SK-N-SH (cell line): ENCODE measurements around the gene SAP30L. TPM values are rescaled to one million over a fixed set of nuclear protein-coding genes. Genes with fewer than 3 reads are reported as not detected.

ENCODE experiments used
- CTCF ChIA-PET: fragments of 300-600, 350-600 bp; formaldehyde crosslinking; extraction: SDS; loops from one replicate; lab custom pipeline; 2021; lab: Yijun Ruan, JAX
- POLR2A ChIA-PET: fragments of 350-600 bp; sonication (Branson Sonifier 250); formaldehyde crosslinking; extraction: SDS; loops from one replicate; lab custom pipeline; 2020; ENCODE audit warnings: antibody characterized with exemption, inconsistent platforms; lab: Yijun Ruan, JAX
- DNase-seq: peaks from one replicate; pipeline ENCODE4 v3.0.0; 2012
- H2AFZ ChIP-seq: fragments of 200-600 bp; sonication (generic); 2 replicates; pipeline ENCODE4 v1.8.1; 2016; ENCODE audit warnings: antibody characterized with exemption, mild to moderate bottlenecking, low read depth
- H3F3A ChIP-seq: fragments of 200-600 bp; sonication (generic); replicated peaks from 2 replicates; pipeline ENCODE3; 2016; ENCODE audit warnings: antibody characterized with exemption, mild to moderate bottlenecking; ENCODE audit not compliant: insufficient read depth
- H3K27ac ChIP-seq, 2 experiments: fragments of 200-500 bp in 1 of 2; fragments of 200-600 bp in 1 of 2; sonication (Bioruptor generic) in 1 of 2; sonication (generic), shearing (Covaris generic) in 1 of 2; 2 replicates each; pipeline versions ENCODE4 v1.5.1 to v1.6.1; 2014 to 2016; ENCODE audit warnings: low read depth in 2 of 2, inconsistent platforms in 1 of 2, low read length in 1 of 2, mild to moderate bottlenecking in 1 of 2, mixed read lengths in 1 of 2
- H3K27me3 ChIP-seq: fragments of 200-600 bp; sonication (generic), shearing (Covaris generic); 2 replicates; pipeline ENCODE4 v1.6.1; 2016; ENCODE audit warnings: mixed run types; ENCODE audit not compliant: insufficient read depth
- H3K36me3 ChIP-seq, 2 experiments: fragments of 200-500 bp in 1 of 2; fragments of 200-600 bp in 1 of 2; sonication (Bioruptor generic) in 1 of 2; sonication (generic) in 1 of 2; replicated peaks in 1 of 2; 2 replicates each; pipeline versions ENCODE3 to v1.5.1; 2014 to 2016; ENCODE audit warnings: low read length in 1 of 2, mild to moderate bottlenecking in 1 of 2; ENCODE audit not compliant: insufficient read depth in 2 of 2, control insufficient read depth in 1 of 2
- H3K4me1 ChIP-seq, 2 experiments: fragments of 200-500 bp in 1 of 2; fragments of 200-600 bp in 1 of 2; sonication (Bioruptor generic) in 1 of 2; sonication (generic), shearing (Covaris generic) in 1 of 2; 2 replicates each; pipeline versions ENCODE4 v1.5.1 to v1.6.1; 2014 to 2016; ENCODE audit warnings: low read depth in 1 of 2, low read length in 1 of 2, mixed run types in 1 of 2; ENCODE audit not compliant: insufficient read depth in 2 of 2, control insufficient read depth in 1 of 2
- H3K4me2 ChIP-seq: fragments of 200-600 bp; sonication (generic), shearing (Covaris generic); 2 replicates; pipeline ENCODE4 v1.6.1; 2017; ENCODE audit warnings: mixed run types
- H3K4me3 ChIP-seq, 2 experiments: fragments of 200-500 bp in 1 of 2; fragments of 200-600 bp in 1 of 2; sonication (Bioruptor generic) in 1 of 2; sonication (generic), shearing (Covaris generic) in 1 of 2; 2 replicates each; pipeline versions ENCODE4 v1.5.1 to v1.8.1; 2014 to 2016; ENCODE audit warnings: low read depth in 2 of 2, inconsistent platforms in 1 of 2, low read length in 1 of 2, mild to moderate bottlenecking in 1 of 2, mixed read lengths in 1 of 2, moderate library complexity in 1 of 2
- H3K79me2 ChIP-seq: fragments of 200-600 bp; sonication (generic); 2 replicates; pipeline ENCODE4 v1.8.1; 2017; ENCODE audit warnings: mild to moderate bottlenecking; ENCODE audit not compliant: insufficient read depth
- H3K9ac ChIP-seq: fragments of 200-600 bp; sonication (generic); 2 replicates; pipeline ENCODE4 v1.6.1; 2017; ENCODE audit warnings: mixed run types
- H3K9me2 ChIP-seq: fragments of 200-600 bp; sonication (generic); 2 replicates; pipeline ENCODE4 v1.6.1; 2017; ENCODE audit warnings: mixed run types
- H3K9me3 ChIP-seq: fragments of 200-600 bp; sonication (generic); 2 replicates; pipeline ENCODE4 v1.6.1; 2017; ENCODE audit warnings: mixed run types, mild to moderate bottlenecking, moderate library complexity
- H4K20me1 ChIP-seq: fragments of 200-600 bp; sonication (generic); 2 replicates; pipeline ENCODE4 v1.6.1; 2017; ENCODE audit warnings: mild to moderate bottlenecking, mixed run types; ENCODE audit not compliant: insufficient read depth
- CHD2 ChIP-seq: fragments of 150-350 bp; IDR thresholded peaks from 2 replicates; pipeline ENCODE4 v1.6.1; 2018; ENCODE audit warnings: low read length; ENCODE audit not compliant: partially characterized antibody
- ELF1 ChIP-seq: IDR thresholded peaks from 2 replicates; pipeline ENCODE4 v1.4.0; 2012
- EZH2phosphoT487 ChIP-seq: fragments of 200-600 bp; sonication (generic); IDR thresholded peaks from 2 replicates; pipeline ENCODE4 v1.6.1; 2017; ENCODE audit warnings: low read depth, mixed run types, mild to moderate bottlenecking, antibody characterized with exemption, moderate library complexity, borderline replicate concordance
- FOSL2 ChIP-seq: IDR thresholded peaks from 2 replicates; pipeline ENCODE4 v1.4.0; 2012; ENCODE audit warnings: low read depth, mild to moderate bottlenecking, moderate library complexity, borderline replicate concordance
- FOXM1 ChIP-seq: IDR thresholded peaks from 2 replicates; pipeline ENCODE4 v1.4.0; 2012; ENCODE audit warnings: low read depth, mild to moderate bottlenecking
- GABPA ChIP-seq: IDR thresholded peaks from 2 replicates; pipeline ENCODE4 v1.4.0; 2012; ENCODE audit warnings: low read depth, mild to moderate bottlenecking
- GATA2 ChIP-seq: sonication (generic); formaldehyde crosslinking; IDR thresholded peaks from 2 replicates; pipeline ENCODE4 v1.5.0; 2020; ENCODE audit warnings: mild to moderate bottlenecking, missing genetic modification reagents
- JUND ChIP-seq: IDR thresholded peaks from 2 replicates; pipeline ENCODE4 v1.4.0; 2012
- MEF2A ChIP-seq: IDR thresholded peaks from 2 replicates; pipeline ENCODE4 v1.4.0; 2012; ENCODE audit warnings: low read depth, borderline replicate concordance
- RFX5 ChIP-seq: IDR thresholded peaks from 2 replicates; pipeline ENCODE4 v1.6.1; 2012; ENCODE audit warnings: mild to moderate bottlenecking, improper control_type of control experiment, low read length
- SIN3A ChIP-seq: IDR thresholded peaks from 2 replicates; pipeline ENCODE4 v1.6.1; 2012; ENCODE audit warnings: low read depth, mild to moderate bottlenecking, low read length, moderate library complexity, borderline replicate concordance
- SMC3 ChIP-seq: IDR thresholded peaks from 2 replicates; pipeline ENCODE4 v1.6.1; 2012; ENCODE audit warnings: low read depth, low read length, improper control_type of control experiment
- TCF12 ChIP-seq: IDR thresholded peaks from 2 replicates; pipeline ENCODE4 v1.4.0; 2012
- YY1 ChIP-seq: IDR thresholded peaks from 2 replicates; pipeline ENCODE4 v1.4.0; 2012; ENCODE audit warnings: low read depth, mild to moderate bottlenecking
- WGBS: methylation state at CpG from one replicate; pipeline ENCODE4 v1.1.6; 2017; ENCODE audit warnings: low lambda C conversion rate; 5-methylcytosine and 5-hydroxymethylcytosine counted together
- polyA plus RNA-seq, 3 experiments: library from polyadenylated mRNA; depleted of rRNA; stranded (reverse); fragments of >200 nt; gene quantifications; 2 replicates each; pipeline ENCODE4 v1.2.3, GENCODE V29; 2012
- TF ChIP-seq, protein P1 (sequence below): IDR thresholded peaks from 2 replicates; pipeline ENCODE4 v1.6.1; 2012; ENCODE audit warnings: mild to moderate bottlenecking, low read depth, low read length, moderate library complexity
- TF ChIP-seq, protein P2 (sequence below): fragments of 150-350 bp; IDR thresholded peaks from 2 replicates; pipeline ENCODE4 v1.6.1; 2016; ENCODE audit warnings: mild to moderate bottlenecking, low read depth, low read length
- TF ChIP-seq, protein P3 (sequence below): IDR thresholded peaks from 2 replicates; pipeline ENCODE4 v1.4.0; 2012; ENCODE audit warnings: low read depth, borderline replicate concordance
- TF ChIP-seq, protein P4 (sequence below): fragments of 200-600 bp; sonication (generic); IDR thresholded peaks from 2 replicates; pipeline ENCODE4 v1.6.1; 2017; ENCODE audit warnings: antibody characterized with exemption, mild to moderate bottlenecking, moderate library complexity
- TF ChIP-seq, protein P5 (sequence below): IDR thresholded peaks from 2 replicates; pipeline ENCODE4; 2012
- TF ChIP-seq, protein P6 (sequence below): fragments of 150-350 bp; IDR thresholded peaks from 2 replicates; pipeline ENCODE4 v1.6.1; 2017; ENCODE audit warnings: antibody characterized with exemption, low read length, low read depth, borderline replicate concordance

The SAP30L gene
- polyA plus RNA-seq, 1 of the 3 experiments (the other 2 are of a cell fraction): 26.6 TPM

DNA sequence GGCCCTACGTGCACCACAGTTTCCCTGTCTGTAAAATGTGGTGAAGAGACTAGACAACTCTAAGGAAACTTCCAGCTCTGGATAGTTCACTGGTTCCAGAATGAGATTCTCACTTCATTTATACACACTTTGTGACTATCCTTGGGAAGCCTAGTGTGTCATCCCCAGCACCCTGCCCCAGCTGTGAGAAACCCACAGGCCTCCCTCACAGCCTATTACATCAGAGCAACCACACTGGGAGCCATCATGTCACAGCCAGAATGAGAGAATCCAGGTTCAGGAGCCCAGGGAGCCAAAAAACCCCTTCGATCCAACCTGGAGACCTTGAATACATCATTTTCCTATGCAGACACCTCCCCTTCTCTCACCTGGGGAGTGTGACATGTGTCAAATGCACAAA, 53.2 kb downstream of the SAP30L start:
- H3K27me3 ChIP-seq: no peaks in the 10 kb centered on the region; the same call in none of the 2 replicates
- WGBS: 73% methylated on average over 2 of the region's 2 CpGs
- H3K27ac ChIP-seq: no peak overlapping the region
- peaks cover 0 to 6% of the 10 kb centered on the region in 2 experiments; a peak in 1 of 4 replicates for H3K4me1 ChIP-seq
- POLR2A ChIA-PET: no interaction called here
- H3K9me3 ChIP-seq: no peaks in the 10 kb centered on the region
- H3K79me2 ChIP-seq: no peaks in the 10 kb centered on the region
- TF ChIP-seq FOXM1 (no peak), GABPA (no peak), YY1 (no peak), RFX5 (no peak), TCF12 (no peak), GATA2 (no peak), FOSL2 (no peak), JUND (no peak), SMC3 (no peak), EZH2phosphoT487 (no peak), MEF2A (no peak), SIN3A (no peak), CHD2 (no peak), ELF1 (no peak)
- TF ChIP-seq, protein P1, sequence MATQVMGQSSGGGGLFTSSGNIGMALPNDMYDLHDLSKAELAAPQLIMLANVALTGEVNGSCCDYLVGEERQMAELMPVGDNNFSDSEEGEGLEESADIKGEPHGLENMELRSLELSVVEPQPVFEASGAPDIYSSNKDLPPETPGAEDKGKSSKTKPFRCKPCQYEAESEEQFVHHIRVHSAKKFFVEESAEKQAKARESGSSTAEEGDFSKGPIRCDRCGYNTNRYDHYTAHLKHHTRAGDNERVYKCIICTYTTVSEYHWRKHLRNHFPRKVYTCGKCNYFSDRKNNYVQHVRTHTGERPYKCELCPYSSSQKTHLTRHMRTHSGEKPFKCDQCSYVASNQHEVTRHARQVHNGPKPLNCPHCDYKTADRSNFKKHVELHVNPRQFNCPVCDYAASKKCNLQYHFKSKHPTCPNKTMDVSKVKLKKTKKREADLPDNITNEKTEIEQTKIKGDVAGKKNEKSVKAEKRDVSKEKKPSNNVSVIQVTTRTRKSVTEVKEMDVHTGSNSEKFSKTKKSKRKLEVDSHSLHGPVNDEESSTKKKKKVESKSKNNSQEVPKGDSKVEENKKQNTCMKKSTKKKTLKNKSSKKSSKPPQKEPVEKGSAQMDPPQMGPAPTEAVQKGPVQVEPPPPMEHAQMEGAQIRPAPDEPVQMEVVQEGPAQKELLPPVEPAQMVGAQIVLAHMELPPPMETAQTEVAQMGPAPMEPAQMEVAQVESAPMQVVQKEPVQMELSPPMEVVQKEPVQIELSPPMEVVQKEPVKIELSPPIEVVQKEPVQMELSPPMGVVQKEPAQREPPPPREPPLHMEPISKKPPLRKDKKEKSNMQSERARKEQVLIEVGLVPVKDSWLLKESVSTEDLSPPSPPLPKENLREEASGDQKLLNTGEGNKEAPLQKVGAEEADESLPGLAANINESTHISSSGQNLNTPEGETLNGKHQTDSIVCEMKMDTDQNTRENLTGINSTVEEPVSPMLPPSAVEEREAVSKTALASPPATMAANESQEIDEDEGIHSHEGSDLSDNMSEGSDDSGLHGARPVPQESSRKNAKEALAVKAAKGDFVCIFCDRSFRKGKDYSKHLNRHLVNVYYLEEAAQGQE: no peak
- TF ChIP-seq, protein P2, sequence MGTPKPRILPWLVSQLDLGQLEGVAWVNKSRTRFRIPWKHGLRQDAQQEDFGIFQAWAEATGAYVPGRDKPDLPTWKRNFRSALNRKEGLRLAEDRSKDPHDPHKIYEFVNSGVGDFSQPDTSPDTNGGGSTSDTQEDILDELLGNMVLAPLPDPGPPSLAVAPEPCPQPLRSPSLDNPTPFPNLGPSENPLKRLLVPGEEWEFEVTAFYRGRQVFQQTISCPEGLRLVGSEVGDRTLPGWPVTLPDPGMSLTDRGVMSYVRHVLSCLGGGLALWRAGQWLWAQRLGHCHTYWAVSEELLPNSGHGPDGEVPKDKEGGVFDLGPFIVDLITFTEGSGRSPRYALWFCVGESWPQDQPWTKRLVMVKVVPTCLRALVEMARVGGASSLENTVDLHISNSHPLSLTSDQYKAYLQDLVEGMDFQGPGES: no peak
- TF ChIP-seq, protein P3, sequence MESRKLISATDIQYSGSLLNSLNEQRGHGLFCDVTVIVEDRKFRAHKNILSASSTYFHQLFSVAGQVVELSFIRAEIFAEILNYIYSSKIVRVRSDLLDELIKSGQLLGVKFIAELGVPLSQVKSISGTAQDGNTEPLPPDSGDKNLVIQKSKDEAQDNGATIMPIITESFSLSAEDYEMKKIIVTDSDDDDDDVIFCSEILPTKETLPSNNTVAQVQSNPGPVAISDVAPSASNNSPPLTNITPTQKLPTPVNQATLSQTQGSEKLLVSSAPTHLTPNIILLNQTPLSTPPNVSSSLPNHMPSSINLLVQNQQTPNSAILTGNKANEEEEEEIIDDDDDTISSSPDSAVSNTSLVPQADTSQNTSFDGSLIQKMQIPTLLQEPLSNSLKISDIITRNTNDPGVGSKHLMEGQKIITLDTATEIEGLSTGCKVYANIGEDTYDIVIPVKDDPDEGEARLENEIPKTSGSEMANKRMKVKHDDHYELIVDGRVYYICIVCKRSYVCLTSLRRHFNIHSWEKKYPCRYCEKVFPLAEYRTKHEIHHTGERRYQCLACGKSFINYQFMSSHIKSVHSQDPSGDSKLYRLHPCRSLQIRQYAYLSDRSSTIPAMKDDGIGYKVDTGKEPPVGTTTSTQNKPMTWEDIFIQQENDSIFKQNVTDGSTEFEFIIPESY: no peak
- TF ChIP-seq, protein P4, sequence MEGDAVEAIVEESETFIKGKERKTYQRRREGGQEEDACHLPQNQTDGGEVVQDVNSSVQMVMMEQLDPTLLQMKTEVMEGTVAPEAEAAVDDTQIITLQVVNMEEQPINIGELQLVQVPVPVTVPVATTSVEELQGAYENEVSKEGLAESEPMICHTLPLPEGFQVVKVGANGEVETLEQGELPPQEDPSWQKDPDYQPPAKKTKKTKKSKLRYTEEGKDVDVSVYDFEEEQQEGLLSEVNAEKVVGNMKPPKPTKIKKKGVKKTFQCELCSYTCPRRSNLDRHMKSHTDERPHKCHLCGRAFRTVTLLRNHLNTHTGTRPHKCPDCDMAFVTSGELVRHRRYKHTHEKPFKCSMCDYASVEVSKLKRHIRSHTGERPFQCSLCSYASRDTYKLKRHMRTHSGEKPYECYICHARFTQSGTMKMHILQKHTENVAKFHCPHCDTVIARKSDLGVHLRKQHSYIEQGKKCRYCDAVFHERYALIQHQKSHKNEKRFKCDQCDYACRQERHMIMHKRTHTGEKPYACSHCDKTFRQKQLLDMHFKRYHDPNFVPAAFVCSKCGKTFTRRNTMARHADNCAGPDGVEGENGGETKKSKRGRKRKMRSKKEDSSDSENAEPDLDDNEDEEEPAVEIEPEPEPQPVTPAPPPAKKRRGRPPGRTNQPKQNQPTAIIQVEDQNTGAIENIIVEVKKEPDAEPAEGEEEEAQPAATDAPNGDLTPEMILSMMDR: no peak
- TF ChIP-seq, protein P5, sequence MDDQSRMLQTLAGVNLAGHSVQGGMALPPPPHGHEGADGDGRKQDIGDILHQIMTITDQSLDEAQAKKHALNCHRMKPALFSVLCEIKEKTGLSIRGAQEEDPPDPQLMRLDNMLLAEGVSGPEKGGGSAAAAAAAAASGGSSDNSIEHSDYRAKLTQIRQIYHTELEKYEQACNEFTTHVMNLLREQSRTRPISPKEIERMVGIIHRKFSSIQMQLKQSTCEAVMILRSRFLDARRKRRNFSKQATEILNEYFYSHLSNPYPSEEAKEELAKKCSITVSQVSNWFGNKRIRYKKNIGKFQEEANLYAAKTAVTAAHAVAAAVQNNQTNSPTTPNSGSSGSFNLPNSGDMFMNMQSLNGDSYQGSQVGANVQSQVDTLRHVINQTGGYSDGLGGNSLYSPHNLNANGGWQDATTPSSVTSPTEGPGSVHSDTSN: no peak
- TF ChIP-seq, protein P6, sequence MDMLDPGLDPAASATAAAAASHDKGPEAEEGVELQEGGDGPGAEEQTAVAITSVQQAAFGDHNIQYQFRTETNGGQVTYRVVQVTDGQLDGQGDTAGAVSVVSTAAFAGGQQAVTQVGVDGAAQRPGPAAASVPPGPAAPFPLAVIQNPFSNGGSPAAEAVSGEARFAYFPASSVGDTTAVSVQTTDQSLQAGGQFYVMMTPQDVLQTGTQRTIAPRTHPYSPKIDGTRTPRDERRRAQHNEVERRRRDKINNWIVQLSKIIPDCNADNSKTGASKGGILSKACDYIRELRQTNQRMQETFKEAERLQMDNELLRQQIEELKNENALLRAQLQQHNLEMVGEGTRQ: no peak
- H3F3A ChIP-seq: no peaks in the 10 kb centered on the region
- H4K20me1 ChIP-seq: no peaks in the 10 kb centered on the region
- H3K4me2 ChIP-seq: no peak overlapping the region
- H2AFZ ChIP-seq: no peak overlapping the region
- H3K9me2 ChIP-seq: no peaks in the 10 kb centered on the region
- CTCF ChIA-PET: interaction anchor here (1.9 kb wide), 1 partner anchor 22 kb away, joined by 8 read pairs; no protein-coding TSS in a partner anchor
- DNase-seq: no peak
- H3K4me3 ChIP-seq: no peak overlapping the region
- H3K36me3 ChIP-seq: no peaks in the 10 kb centered on the region
- no peak overlapping the region for H3K9ac ChIP-seq
